ENCODE measurements around the gene WDR59.
"Not testable (repeated sequence)": the region's sequence is repeated elsewhere in the genome, so short reads cannot be mapped to it uniquely, and the experiment has no call there.

WDR59 gene

GRCh38 chr16:74852500-74852875 is 132.4 kb downstream of the WDR59 start:
- TF ChIP-seq, protein P1, sequence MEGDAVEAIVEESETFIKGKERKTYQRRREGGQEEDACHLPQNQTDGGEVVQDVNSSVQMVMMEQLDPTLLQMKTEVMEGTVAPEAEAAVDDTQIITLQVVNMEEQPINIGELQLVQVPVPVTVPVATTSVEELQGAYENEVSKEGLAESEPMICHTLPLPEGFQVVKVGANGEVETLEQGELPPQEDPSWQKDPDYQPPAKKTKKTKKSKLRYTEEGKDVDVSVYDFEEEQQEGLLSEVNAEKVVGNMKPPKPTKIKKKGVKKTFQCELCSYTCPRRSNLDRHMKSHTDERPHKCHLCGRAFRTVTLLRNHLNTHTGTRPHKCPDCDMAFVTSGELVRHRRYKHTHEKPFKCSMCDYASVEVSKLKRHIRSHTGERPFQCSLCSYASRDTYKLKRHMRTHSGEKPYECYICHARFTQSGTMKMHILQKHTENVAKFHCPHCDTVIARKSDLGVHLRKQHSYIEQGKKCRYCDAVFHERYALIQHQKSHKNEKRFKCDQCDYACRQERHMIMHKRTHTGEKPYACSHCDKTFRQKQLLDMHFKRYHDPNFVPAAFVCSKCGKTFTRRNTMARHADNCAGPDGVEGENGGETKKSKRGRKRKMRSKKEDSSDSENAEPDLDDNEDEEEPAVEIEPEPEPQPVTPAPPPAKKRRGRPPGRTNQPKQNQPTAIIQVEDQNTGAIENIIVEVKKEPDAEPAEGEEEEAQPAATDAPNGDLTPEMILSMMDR (IDR thresholded peaks at IDR 0.05; ENCODE audit: insufficient read depth, missing control alignments) = no peak
- DNase-seq (ENCODE audit: insufficient read length, low spot score) = no peak
- FAIRE-seq = no peak

GRCh38 chr16:74850027-74850426 is 134.9 kb downstream of the WDR59 start:
- DNase-seq (ENCODE audit: insufficient read length, low spot score) = no peak
- no peak for FAIRE-seq
- TF ChIP-seq, protein P1 (IDR thresholded peaks at IDR 0.05; ENCODE audit: insufficient read depth, missing control alignments) = no peak

GRCh38 chr16:74847202-74847601 is 137.7 kb downstream of the WDR59 start:
- FAIRE-seq (no peak), DNase-seq (ENCODE audit: insufficient read length, low spot score) (no peak)
- TF ChIP-seq, protein P1 (IDR thresholded peaks at IDR 0.05; ENCODE audit: insufficient read depth, missing control alignments) = no peak

GRCh38 chr16:74846714-74847113 is 138.2 kb downstream of the WDR59 start:
- TF ChIP-seq, protein P1 (IDR thresholded peaks at IDR 0.05; ENCODE audit: insufficient read depth, missing control alignments) = no peak
- DNase-seq (ENCODE audit: insufficient read length, low spot score) (no peak), FAIRE-seq (no peak)

DNA sequence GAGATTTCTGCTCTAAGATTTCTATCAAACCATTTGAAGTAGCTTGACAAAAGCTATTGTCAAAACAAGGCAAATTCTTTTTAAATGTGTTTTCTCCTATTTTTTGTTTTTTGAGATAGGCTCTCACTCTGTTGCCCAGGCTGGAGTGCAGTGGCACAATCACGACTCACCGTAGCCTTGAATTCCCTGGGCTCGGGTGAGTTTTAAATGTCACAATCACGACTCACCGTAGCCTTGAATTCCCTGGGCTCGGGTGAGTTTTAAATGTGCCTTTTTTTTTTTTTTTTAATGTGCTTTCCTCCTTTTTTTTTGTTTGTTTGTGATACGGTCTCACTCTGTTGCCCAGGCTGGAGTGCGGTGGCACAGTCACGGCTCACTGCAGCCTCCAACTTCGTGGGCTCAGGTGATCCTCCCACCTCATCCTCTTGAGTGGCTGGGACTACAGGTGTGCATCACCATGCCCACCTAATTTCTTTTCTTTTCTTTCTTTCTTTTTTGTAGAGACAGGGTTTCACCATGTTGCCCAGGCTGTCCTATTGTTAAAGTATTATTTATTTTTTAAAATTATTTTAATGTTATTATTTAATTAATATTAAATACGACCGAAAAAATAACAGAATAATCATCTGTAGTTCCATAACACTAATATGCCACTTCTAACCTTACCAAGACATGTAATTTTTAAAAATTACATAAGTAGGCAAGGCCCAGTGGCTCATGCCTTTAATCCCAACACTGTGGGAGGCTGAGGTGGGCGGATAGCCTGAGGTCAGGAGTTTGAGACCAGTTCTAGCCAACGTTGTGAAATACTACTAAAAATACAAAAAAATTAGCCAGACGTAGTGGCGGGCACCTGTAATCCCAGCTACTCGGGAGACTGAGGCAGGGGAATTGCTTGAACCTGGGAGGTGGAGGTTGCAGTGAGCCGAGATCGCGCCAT is 140.6 kb downstream of the WDR59 start:
- no peak for DNase-seq (ENCODE audit: insufficient read length, low spot score)
- TF ChIP-seq, protein P1 (IDR thresholded peaks at IDR 0.05; ENCODE audit: insufficient read depth, missing control alignments) = no peak
- no peak for FAIRE-seq

- FAIRE-seq; DNase-seq (ENCODE audit: insufficient read length, low spot score): not testable (repeated sequence)
Measured at GRCh38 chr16:74843381-74844035, 141.4 kb downstream of the WDR59 start.

GRCh38 chr16:74842413-74842812 is 142.5 kb downstream of the WDR59 start:
- DNase-seq (ENCODE audit: insufficient read length, low spot score) (no peak), FAIRE-seq (no peak)
- TF ChIP-seq, protein P1 (IDR thresholded peaks at IDR 0.05; ENCODE audit: insufficient read depth, missing control alignments) = no peak

Data from D721Med (cell line).